HEK293T (cell line): ENCODE measurements around the gene ARHGAP26.

Experiments used
- FOXA1 ChIP-seq: fragments of 450-650 bp; IDR thresholded peaks from 2 replicates; pipeline ENCODE4 v1.6.1; 2016; ENCODE audit warnings: mild to moderate bottlenecking
- FOXK2 ChIP-seq: fragments of 450-650 bp; IDR thresholded peaks from 2 replicates; pipeline ENCODE4 v1.6.1; 2016; ENCODE audit warnings: mild to moderate bottlenecking
- HDGF ChIP-seq: fragments of 450-650 bp; IDR thresholded peaks from 2 replicates; pipeline ENCODE4 v1.6.1; 2017; ENCODE audit warnings: antibody characterized with exemption, borderline replicate concordance
- L3MBTL2 ChIP-seq: fragments of 450-650 bp; conservative IDR thresholded peaks from 2 replicates; pipeline ENCODE4 v1.6.1; 2016; ENCODE audit warnings: mild to moderate bottlenecking
- SP1 ChIP-seq: fragments of 450-650 bp; IDR thresholded peaks from 2 replicates; pipeline ENCODE4 v1.6.1; 2017
- SUZ12 ChIP-seq: fragments of 450-650 bp; IDR thresholded peaks from 2 replicates; pipeline ENCODE4 v1.6.1; 2016; ENCODE audit warnings: mild to moderate bottlenecking
- TF ChIP-seq, protein P1 (sequence below): fragments of 450-650 bp; IDR thresholded peaks from 2 replicates; pipeline ENCODE4 v1.6.1; 2016

DNA sequence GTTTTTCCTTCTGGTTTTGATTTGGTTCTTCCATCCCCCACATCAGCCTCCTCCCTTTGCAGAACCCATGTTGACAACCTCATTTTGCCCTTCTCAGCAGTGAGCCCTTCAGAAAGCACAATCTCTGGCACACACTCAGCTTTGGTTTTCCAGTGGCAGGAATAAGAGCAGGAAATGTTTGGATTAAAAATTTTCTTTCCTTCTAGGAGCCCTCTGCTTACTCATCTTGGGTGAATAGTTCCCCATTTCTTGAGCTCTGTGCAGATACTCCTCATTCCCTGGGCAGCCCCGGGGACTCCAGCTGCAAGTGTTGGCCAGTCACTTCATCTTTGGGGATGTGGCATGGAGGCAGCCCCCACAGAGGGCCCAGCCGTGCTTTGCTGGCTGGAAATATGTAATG, 462.9 kb downstream of the ARHGAP26 start:
- no peak for TF ChIP-seq FOXA1
- no peak for TF ChIP-seq FOXK2
- no peak for TF ChIP-seq SUZ12
- no peak for TF ChIP-seq L3MBTL2
- TF ChIP-seq, protein P1, sequence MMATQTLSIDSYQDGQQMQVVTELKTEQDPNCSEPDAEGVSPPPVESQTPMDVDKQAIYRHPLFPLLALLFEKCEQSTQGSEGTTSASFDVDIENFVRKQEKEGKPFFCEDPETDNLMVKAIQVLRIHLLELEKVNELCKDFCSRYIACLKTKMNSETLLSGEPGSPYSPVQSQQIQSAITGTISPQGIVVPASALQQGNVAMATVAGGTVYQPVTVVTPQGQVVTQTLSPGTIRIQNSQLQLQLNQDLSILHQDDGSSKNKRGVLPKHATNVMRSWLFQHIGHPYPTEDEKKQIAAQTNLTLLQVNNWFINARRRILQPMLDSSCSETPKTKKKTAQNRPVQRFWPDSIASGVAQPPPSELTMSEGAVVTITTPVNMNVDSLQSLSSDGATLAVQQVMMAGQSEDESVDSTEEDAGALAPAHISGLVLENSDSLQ: no peak
- TF ChIP-seq HDGF: no peak
- no peak for TF ChIP-seq SP1
